OCI-LY7 (cell line): Measurements from ENCODE around the gene BEAN1. TPM values are rescaled to one million over a fixed set of nuclear protein-coding genes. Genes with fewer than 3 reads are reported as not detected.

Experiments
- BruUV-seq: library from RNA; stranded (reverse); fragments of 400-500 nt; replicated peaks from 2 replicates; lab custom pipeline; 2021; lab: Mats Ljungman, UMichigan
- CTCF ChIA-PET: fragments of 300-600 bp; sonication (Branson Sonifier 250); formaldehyde crosslinking; loops from one replicate; lab custom pipeline; 2022; ENCODE audit warnings: antibody characterized with exemption; ENCODE audit not compliant: unreplicated experiment; lab: Charles Lee
- POLR2A ChIA-PET: fragments of 300-600 bp; sonication (Branson Sonifier 250); formaldehyde crosslinking; loops from one replicate; lab custom pipeline; 2022; ENCODE audit warnings: antibody characterized with exemption; lab: Charles Lee
- DNase-seq: peaks from one replicate; pipeline ENCODE4 v3.0.0-alpha.2; 2015; ENCODE audit warnings: low spot score
- H2AFZ ChIP-seq: fragments of 200-600 bp; sonication (generic), shearing (Covaris generic); 2 replicates; pipeline ENCODE4 v1.6.1; 2014; ENCODE audit warnings: mild to moderate bottlenecking, antibody characterized with exemption, low read length, moderate library complexity
- H3K27ac ChIP-seq: fragments of 200-600 bp; sonication (generic); 2 replicates; pipeline ENCODE4 v1.5.1; 2014; ENCODE audit warnings: mixed run types, low read depth, mild to moderate bottlenecking, moderate library complexity, low read length, inconsistent platforms; ENCODE audit not compliant: poor library complexity, severe bottlenecking
- H3K36me3 ChIP-seq: fragments of 200-600 bp; sonication (generic); 2 replicates; pipeline ENCODE4 v1.6.1; 2014; ENCODE audit warnings: mild to moderate bottlenecking, antibody characterized with exemption, low read length, moderate library complexity, mixed read lengths; ENCODE audit not compliant: insufficient read depth
- H3K4me1 ChIP-seq: fragments of 200-600 bp; sonication (generic); 2 replicates; pipeline ENCODE4 v1.5.1; 2014; ENCODE audit warnings: mild to moderate bottlenecking, low read length; ENCODE audit not compliant: insufficient read depth, poor library complexity, severe bottlenecking
- H3K4me2 ChIP-seq: fragments of 200-600 bp; sonication (generic); 2 replicates; pipeline ENCODE4 v1.6.1; 2014; ENCODE audit warnings: mild to moderate bottlenecking, low read length
- H3K4me3 ChIP-seq: fragments of 200-600 bp; sonication (generic); 2 replicates; pipeline ENCODE4 v1.5.1; 2014; ENCODE audit warnings: mild to moderate bottlenecking, low read depth, low read length; ENCODE audit not compliant: poor library complexity, severe bottlenecking
- H3K79me2 ChIP-seq: fragments of 200-600 bp; sonication (generic); 2 replicates; pipeline ENCODE4 v1.6.1; 2016; ENCODE audit warnings: low read depth, mild to moderate bottlenecking, low read length, moderate library complexity, mixed read lengths; ENCODE audit not compliant: insufficient read depth
- H3K9me2 ChIP-seq: fragments of 200-600 bp; sonication (generic); 2 replicates; pipeline ENCODE4 v1.6.1; 2016; ENCODE audit warnings: mild to moderate bottlenecking, low read length, mixed read lengths; ENCODE audit not compliant: insufficient read depth
- H3K9me3 ChIP-seq: fragments of 200-600 bp; sonication (generic); 2 replicates; pipeline ENCODE4 v1.6.1; 2014; ENCODE audit warnings: mild to moderate bottlenecking, mixed run types, low read length, mixed read lengths
- H4K20me1 ChIP-seq: fragments of 200-600 bp; sonication (generic); 2 replicates; pipeline ENCODE4 v1.6.1; 2014; ENCODE audit warnings: mild to moderate bottlenecking, antibody characterized with exemption, low read length, moderate library complexity, mixed read lengths; ENCODE audit not compliant: insufficient read depth
- EZH2phosphoT487 ChIP-seq: fragments of 200-600 bp; sonication (generic); IDR thresholded peaks from 2 replicates; pipeline ENCODE4 v1.6.1; 2018; ENCODE audit warnings: low read depth, borderline replicate concordance, mild to moderate bottlenecking, mixed run types, antibody characterized with exemption, low read length, moderate library complexity, mixed read lengths
- intact Hi-C: fragments of 100-400 bp; cut with micrococcal nuclease; formaldehyde crosslinking; loops from one replicate; pipeline ENCODE4 v1.10.0; 2022; ENCODE audit not compliant: unreplicated experiment
- total RNA-seq, 2 experiments: library from RNA; depleted of rRNA in 1 of 2; stranded (reverse); fragments of >200 nt in 1 of 2; shearing (Covaris generic) in 1 of 2; gene quantifications; 2 replicates each; pipeline ENCODE4 v1.2.3, GENCODE V29; 2014 to 2022
- TF ChIP-seq, protein P1 (sequence below): fragments of 200-600 bp; sonication (generic); conservative IDR thresholded peaks from 2 replicates; pipeline ENCODE4 v1.5.1; 2014; ENCODE audit warnings: mild to moderate bottlenecking, antibody characterized with exemption, low read length, moderate library complexity, mixed read lengths

The BEAN1 gene
- total RNA-seq, 2 experiments from 2014 or later, result 0.13 TPM; not detected in 1

DNA sequence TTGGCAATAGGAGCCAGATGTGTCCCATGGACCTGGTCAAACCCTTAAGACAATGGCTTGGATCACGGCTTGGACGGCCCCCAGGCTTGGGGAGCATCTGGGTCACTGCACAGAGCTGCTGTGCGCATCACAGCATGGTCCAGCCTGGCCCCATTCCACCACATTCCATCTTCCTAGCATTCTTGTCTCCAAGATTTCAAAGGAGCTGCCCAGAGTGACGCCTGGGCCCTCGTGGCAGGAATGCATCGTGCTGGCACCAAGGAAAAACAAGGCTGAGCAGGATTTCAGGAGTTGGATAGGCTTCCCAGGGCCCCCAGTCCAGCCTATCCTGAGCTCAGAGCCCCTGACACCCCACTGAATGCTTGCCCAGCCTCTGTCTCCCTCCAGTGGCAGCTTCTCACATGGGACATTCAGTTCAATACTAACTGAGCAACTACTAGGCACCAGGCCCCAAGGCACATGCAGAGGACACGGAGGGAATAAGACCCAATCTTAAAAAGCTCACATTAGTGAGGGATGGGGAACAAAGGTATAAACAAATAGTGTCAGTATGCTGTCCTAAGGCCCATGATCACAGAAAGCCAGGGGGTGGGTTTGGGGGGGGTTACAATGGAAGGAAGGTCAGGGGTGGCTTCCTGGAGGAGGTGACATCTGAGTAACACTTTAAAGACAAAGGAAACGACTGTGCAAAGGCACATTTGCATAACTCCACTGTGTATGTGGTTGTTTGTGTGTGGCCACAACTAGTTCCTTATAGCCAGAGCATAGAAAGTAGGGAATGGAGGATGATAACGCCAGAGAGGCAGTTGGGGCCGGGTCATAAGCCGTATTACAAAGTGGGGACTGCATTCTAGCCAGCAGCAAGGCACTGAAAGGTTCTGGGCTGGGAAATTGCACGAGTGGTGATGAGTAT, 88.8 kb downstream of the BEAN1 start:
- DNase-seq, result peak; percentile 35
- POLR2A ChIA-PET, result interaction anchor here (0.6 to 0.7 kb wide), 3 partner anchors 33 to 187 kb away, joined by 3 to 5 read pairs (median 4); no protein-coding TSS in a partner anchor
- Histone ChIP-seq H3K36me3 (no peaks in the 10 kb centered on the region), H3K4me3 (peak overlapping the region; percentile 38), H2AFZ (peak overlapping the region; percentile 62; the same call in 1 of the 2 replicates), H3K9me3 (no peaks in the 10 kb centered on the region), H3K27ac (peak overlapping the region; percentile 68), H3K4me1 (peaks cover 32% of the 10 kb centered on the region), H3K4me2 (peak overlapping the region; percentile 83), H4K20me1 (no peaks in the 10 kb centered on the region), H3K79me2 (no peaks in the 10 kb centered on the region), H3K9me2 (no peaks in the 10 kb centered on the region)
- BruUV-seq, result no TSS peak
- no peak for TF ChIP-seq EZH2phosphoT487
- TF ChIP-seq, protein P1, sequence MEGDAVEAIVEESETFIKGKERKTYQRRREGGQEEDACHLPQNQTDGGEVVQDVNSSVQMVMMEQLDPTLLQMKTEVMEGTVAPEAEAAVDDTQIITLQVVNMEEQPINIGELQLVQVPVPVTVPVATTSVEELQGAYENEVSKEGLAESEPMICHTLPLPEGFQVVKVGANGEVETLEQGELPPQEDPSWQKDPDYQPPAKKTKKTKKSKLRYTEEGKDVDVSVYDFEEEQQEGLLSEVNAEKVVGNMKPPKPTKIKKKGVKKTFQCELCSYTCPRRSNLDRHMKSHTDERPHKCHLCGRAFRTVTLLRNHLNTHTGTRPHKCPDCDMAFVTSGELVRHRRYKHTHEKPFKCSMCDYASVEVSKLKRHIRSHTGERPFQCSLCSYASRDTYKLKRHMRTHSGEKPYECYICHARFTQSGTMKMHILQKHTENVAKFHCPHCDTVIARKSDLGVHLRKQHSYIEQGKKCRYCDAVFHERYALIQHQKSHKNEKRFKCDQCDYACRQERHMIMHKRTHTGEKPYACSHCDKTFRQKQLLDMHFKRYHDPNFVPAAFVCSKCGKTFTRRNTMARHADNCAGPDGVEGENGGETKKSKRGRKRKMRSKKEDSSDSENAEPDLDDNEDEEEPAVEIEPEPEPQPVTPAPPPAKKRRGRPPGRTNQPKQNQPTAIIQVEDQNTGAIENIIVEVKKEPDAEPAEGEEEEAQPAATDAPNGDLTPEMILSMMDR, result peak; percentile 67
- intact Hi-C loops, result loop anchor here (1.0 to 2.0 kb wide), 4 partner anchors 33 to 110 kb away; no protein-coding TSS in a partner anchor
- CTCF ChIA-PET, result no interaction called here

DNA sequence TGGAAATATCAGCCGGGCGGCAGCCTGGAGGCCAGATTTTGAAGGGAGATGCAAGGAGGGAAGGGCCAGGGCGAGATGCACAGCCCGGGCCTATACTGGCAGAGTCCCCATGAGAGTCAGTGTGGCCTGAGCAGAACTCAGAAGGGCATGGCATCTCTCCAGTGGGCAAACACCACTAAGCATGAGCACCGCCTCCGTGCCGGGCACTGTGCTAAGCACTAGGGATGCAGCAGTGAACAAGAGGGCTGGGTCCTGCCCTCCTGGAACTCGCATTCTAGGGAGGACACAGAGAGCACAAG, 89.4 kb downstream of the BEAN1 start:
- peak overlapping the region; percentile 62; the same call in 1 of the 2 replicates for H2AFZ ChIP-seq
- no TSS peak for BruUV-seq
- no peaks in the 10 kb centered on the region for H3K9me2 ChIP-seq
- H3K9me3 ChIP-seq, result no peaks in the 10 kb centered on the region
- no peak for DNase-seq
- POLR2A ChIA-PET, result no interaction called here
- intact Hi-C loops, result loop anchor here (1.0 to 2.0 kb wide), 3 partner anchors 33 to 72 kb away; no protein-coding TSS in a partner anchor
- TF ChIP-seq, protein P1, result no peak
- no peak for TF ChIP-seq EZH2phosphoT487
- H3K4me1 ChIP-seq, result peaks cover 37% of the 10 kb centered on the region
- peak overlapping the region; percentile 83 for H3K4me2 ChIP-seq
- H3K79me2 ChIP-seq, result no peaks in the 10 kb centered on the region
- H3K36me3 ChIP-seq, result no peaks in the 10 kb centered on the region
- CTCF ChIA-PET, result no interaction called here
- peak overlapping the region; percentile 68 for H3K27ac ChIP-seq
- H3K4me3 ChIP-seq, result peak overlapping the region; percentile 38
- H4K20me1 ChIP-seq, result no peaks in the 10 kb centered on the region
